Measurements from ENCODE around the gene BCAS3.

BCAS3 gene

DNA sequence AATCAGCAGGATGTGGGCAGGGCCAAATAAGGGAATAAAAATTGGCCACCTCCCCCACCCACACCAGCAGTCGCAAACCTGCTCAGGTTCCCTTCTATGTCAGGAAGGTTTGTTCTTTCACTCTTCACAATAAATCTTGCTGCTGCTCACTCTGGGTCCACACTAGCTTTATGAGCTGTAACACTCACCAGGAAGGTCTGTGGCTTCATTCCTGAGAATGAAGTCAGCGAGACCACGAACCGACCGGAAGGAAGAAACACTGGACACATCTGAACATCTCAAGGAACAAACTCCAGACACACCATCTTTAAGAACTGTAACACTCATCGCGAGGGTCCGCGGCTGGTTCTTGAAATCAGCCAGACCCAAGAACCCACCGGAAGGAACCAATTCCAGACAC, 606.5 kb downstream of the BCAS3 start:
- Histone ChIP-seq H2BK15ac (ENCODE audit: low read depth, poor library complexity, severe bottlenecking) (no peak overlapping the region), H4K8ac (ENCODE audit: low read length) (peak overlapping the region; percentile 61), H3K9ac (ENCODE audit: low read length) (no peak overlapping the region), H3K4me2 (ENCODE audit: low read length, poor library complexity, severe bottlenecking) (no peak overlapping the region), H3K4me3 (ENCODE audit: insufficient read depth in 1 of 2, low read depth in 1 of 2, low read length in 2 of 2) (no peak overlapping the region), H3K18ac (ENCODE audit: low read depth in 1 of 2, low read length in 2 of 2) (peak overlapping the region; percentile 50 to 100), H3K36me3 (ENCODE audit: control insufficient read depth in 1 of 2, insufficient read depth in 2 of 2, low read depth in 1 of 2, low read length in 2 of 2) (no peaks in the 10 kb centered on the region), H3K23ac (ENCODE audit: low read length in 2 of 2) (no peak overlapping the region), H2AK5ac (ENCODE audit: low read length, severe bottlenecking) (no peak overlapping the region), H3K27me3 (ENCODE audit: control insufficient read depth in 1 of 2, insufficient read depth in 1 of 2, low read length in 2 of 2) (no peaks in the 10 kb centered on the region), H2AFZ (ENCODE audit: low read depth, low read length) (no peak overlapping the region), H3K9me3 (ENCODE audit: control insufficient read depth, low read length) (no peaks in the 10 kb centered on the region), H3K4me1 (ENCODE audit: control insufficient read depth, insufficient read depth, low read depth, low read length) (peaks cover 7% of the 10 kb centered on the region), H2BK5ac (ENCODE audit: low read depth, low read length, poor library complexity, severe bottlenecking) (peak overlapping the region; percentile 21), H4K91ac (ENCODE audit: low read length) (no peak overlapping the region), H3K14ac (ENCODE audit: low read length in 2 of 2) (no peak overlapping the region), H2BK12ac (ENCODE audit: low read length in 2 of 2) (peak overlapping the region; percentile 4 to 100), H3K27ac (ENCODE audit: low read length, poor library complexity, severe bottlenecking) (peak overlapping the region; percentile 76), H3K4ac (ENCODE audit: low read depth in 1 of 2, low read length in 2 of 2) (peak overlapping the region in 1 of 2 experiments; percentile 7), H2BK120ac (ENCODE audit: low read depth, low read length) (peak overlapping the region; percentile 100), H3K79me1 (replicated peaks; ENCODE audit: low read length, poor library complexity, severe bottlenecking) (no peaks in the 10 kb centered on the region)
- WGBS = 6% methylated on average over 10 of the region's 10 CpGs
- DNase-seq = peak; percentile 98

DNA sequence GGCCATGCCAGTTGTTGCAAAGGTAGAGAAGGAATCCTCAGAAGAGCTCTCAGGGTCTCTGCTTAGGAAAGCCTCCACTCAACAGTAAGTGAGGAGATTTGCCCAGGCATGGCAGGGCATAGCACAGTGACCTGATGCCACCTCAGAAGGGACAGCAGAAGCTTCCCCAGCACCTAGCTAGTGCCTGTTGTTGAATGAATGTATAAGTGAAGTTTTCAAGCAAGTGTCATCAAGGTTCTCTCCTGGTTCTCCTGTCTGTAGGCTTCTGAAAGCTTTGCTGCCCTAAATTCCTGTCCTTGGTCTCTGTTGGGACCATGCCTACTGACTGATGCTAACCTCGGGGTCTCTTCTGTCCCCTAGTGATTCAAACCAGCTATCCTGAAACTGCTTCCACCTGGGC, 607.1 kb downstream of the BCAS3 start:
- Histone ChIP-seq H3K14ac (ENCODE audit: low read length in 2 of 2) (peak overlapping the region in 1 of 2 experiments; percentile 45), H3K18ac (ENCODE audit: low read depth in 1 of 2, low read length in 2 of 2) (peak overlapping the region; percentile 91 to 100), H2BK5ac (ENCODE audit: low read depth, low read length, poor library complexity, severe bottlenecking) (peak overlapping the region; percentile 21), H2BK12ac (ENCODE audit: low read length in 2 of 2) (peak overlapping the region; percentile 88 to 100), H3K23ac (ENCODE audit: low read length in 2 of 2) (peak overlapping the region; percentile 10 to 54), H4K91ac (ENCODE audit: low read length) (peak overlapping the region; percentile 100), H4K8ac (ENCODE audit: low read length) (peak overlapping the region; percentile 100), H3K9ac (ENCODE audit: low read length) (no peak overlapping the region), H2BK120ac (ENCODE audit: low read depth, low read length) (peak overlapping the region; percentile 100), H3K27ac (ENCODE audit: low read length, poor library complexity, severe bottlenecking) (peak overlapping the region; percentile 76), H3K79me1 (replicated peaks; ENCODE audit: low read length, poor library complexity, severe bottlenecking) (no peaks in the 10 kb centered on the region), H3K4me3 (ENCODE audit: insufficient read depth in 1 of 2, low read depth in 1 of 2, low read length in 2 of 2) (no peak overlapping the region), H3K4me1 (ENCODE audit: control insufficient read depth, insufficient read depth, low read depth, low read length) (peaks cover 7% of the 10 kb centered on the region), H3K27me3 (ENCODE audit: control insufficient read depth in 1 of 2, insufficient read depth in 1 of 2, low read length in 2 of 2) (no peaks in the 10 kb centered on the region), H2AK5ac (ENCODE audit: low read length, severe bottlenecking) (peak overlapping the region; percentile 63), H3K9me3 (ENCODE audit: control insufficient read depth, low read length) (no peaks in the 10 kb centered on the region), H3K4me2 (ENCODE audit: low read length, poor library complexity, severe bottlenecking) (no peak overlapping the region), H3K36me3 (ENCODE audit: control insufficient read depth in 1 of 2, insufficient read depth in 2 of 2, low read depth in 1 of 2, low read length in 2 of 2) (no peaks in the 10 kb centered on the region), H3K4ac (ENCODE audit: low read depth in 1 of 2, low read length in 2 of 2) (peak overlapping the region; percentile 89 to 100), H2BK15ac (ENCODE audit: low read depth, poor library complexity, severe bottlenecking) (peak overlapping the region; percentile 85), H2AFZ (ENCODE audit: low read depth, low read length) (no peak overlapping the region)
- WGBS = 80% methylated on average over 1 of the region's 1 CpG
- no peak for DNase-seq

DNA sequence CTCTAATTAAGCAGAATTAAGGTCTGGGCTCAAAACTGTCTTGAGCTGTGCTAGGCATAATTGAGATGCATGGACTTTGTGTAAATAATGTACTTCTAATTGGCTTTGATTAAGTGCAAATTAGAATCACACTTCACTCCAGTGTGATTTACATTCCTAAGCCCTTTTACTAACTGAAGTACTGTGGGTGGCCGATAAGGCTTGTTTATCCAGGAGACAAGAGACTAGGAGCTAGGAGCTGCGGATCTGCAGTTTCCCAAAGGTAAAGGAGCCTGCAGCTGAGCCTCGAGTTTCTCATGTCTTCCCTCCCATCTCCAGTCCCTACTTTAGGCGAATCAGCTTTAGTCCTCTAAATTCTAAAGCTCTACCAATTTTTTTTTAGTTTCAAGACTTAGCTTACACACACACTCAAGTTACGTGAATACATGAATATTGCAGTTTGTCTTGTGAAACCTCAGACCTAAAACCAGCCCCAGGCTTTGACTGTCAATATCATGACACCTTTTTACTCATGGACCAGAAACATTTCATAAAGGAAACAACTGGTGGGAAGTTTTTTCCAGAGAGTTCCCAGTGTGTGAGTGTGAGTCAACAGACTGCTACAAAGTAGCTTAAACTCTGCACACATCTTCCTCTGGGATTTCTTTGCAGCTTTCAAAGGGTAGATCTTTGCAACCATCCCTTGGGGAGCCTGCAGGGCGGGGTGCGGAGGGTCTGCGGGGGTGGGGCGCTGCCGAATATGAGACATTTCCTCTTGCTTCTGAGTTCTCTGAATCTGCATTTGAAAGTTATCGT, 608.1 kb downstream of the BCAS3 start:
- H3K9me3 ChIP-seq (ENCODE audit: control insufficient read depth, low read length) = no peaks in the 10 kb centered on the region
- H3K4me1 ChIP-seq (ENCODE audit: control insufficient read depth, insufficient read depth, low read depth, low read length) = peaks cover 7% of the 10 kb centered on the region
- peak overlapping the region; percentile 78 for H2BK120ac ChIP-seq (ENCODE audit: low read depth, low read length)
- no peak overlapping the region for H2AFZ ChIP-seq (ENCODE audit: low read depth, low read length)
- no peaks in the 10 kb centered on the region for H3K27me3 ChIP-seq (ENCODE audit: control insufficient read depth in 1 of 2, insufficient read depth in 1 of 2, low read length in 2 of 2)
- no peak overlapping the region for H3K4me2 ChIP-seq (ENCODE audit: low read length, poor library complexity, severe bottlenecking)
- H2BK15ac ChIP-seq (ENCODE audit: low read depth, poor library complexity, severe bottlenecking) = no peak overlapping the region
- no peaks in the 10 kb centered on the region for H3K36me3 ChIP-seq (ENCODE audit: control insufficient read depth in 1 of 2, insufficient read depth in 2 of 2, low read depth in 1 of 2, low read length in 2 of 2)
- peak overlapping the region; percentile 94 for H4K91ac ChIP-seq (ENCODE audit: low read length)
- H3K18ac ChIP-seq (ENCODE audit: low read depth in 1 of 2, low read length in 2 of 2) = peak overlapping the region; percentile 78 to 88
- H3K79me1 ChIP-seq (replicated peaks; ENCODE audit: low read length, poor library complexity, severe bottlenecking) = no peaks in the 10 kb centered on the region
- DNase-seq = peak; percentile 97
- no peak overlapping the region for H3K27ac ChIP-seq (ENCODE audit: low read length, poor library complexity, severe bottlenecking)
- H3K4ac ChIP-seq (ENCODE audit: low read depth in 1 of 2, low read length in 2 of 2) = peak overlapping the region in 1 of 2 experiments; percentile 73
- H4K8ac ChIP-seq (ENCODE audit: low read length) = peak overlapping the region; percentile 66
- peak overlapping the region; percentile 69 to 97 for H2BK12ac ChIP-seq (ENCODE audit: low read length in 2 of 2)
- peak overlapping the region; percentile 17 for H3K9ac ChIP-seq (ENCODE audit: low read length)
- H3K14ac ChIP-seq (ENCODE audit: low read length in 2 of 2) = no peak overlapping the region
- no peak overlapping the region for H2AK5ac ChIP-seq (ENCODE audit: low read length, severe bottlenecking)
- H3K23ac ChIP-seq (ENCODE audit: low read length in 2 of 2) = no peak overlapping the region
- 11% methylated on average over 11 of the region's 11 CpGs for WGBS
- H2BK5ac ChIP-seq (ENCODE audit: low read depth, low read length, poor library complexity, severe bottlenecking) = no peak overlapping the region
- H3K4me3 ChIP-seq (ENCODE audit: insufficient read depth in 1 of 2, low read depth in 1 of 2, low read length in 2 of 2) = no peak overlapping the region

DNA sequence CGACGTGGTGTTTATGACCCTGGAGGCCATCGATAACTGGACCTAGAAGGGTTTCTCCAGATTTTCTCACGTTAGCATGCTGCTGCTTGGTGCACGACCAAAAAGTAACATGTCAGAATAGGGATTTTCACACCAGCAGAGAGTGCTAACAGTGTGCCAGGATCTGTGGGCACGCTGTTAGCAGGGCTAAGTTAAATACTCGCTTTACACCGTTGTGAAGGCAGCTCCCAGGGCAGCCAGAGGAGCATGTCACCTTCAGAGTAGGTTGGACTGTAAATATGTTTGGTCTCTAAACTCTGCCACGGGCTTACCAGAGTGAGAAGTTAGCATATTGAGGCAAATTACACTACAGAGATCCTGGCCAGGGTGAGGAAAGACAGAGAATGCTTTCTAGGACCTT, 608.8 kb downstream of the BCAS3 start:
- peak overlapping the region; percentile 94 for H4K91ac ChIP-seq (ENCODE audit: low read length)

More for the DNA sequence above, 608.8 kb downstream of the BCAS3 start:
- Histone ChIP-seq H3K4me3 (ENCODE audit: insufficient read depth in 1 of 2, low read depth in 1 of 2, low read length in 2 of 2) (peak overlapping the region in 1 of 2 experiments; percentile 27), H3K9me3 (ENCODE audit: control insufficient read depth, low read length) (no peaks in the 10 kb centered on the region), H3K79me1 (replicated peaks; ENCODE audit: low read length, poor library complexity, severe bottlenecking) (no peaks in the 10 kb centered on the region), H2BK5ac (ENCODE audit: low read depth, low read length, poor library complexity, severe bottlenecking) (no peak overlapping the region), H3K27me3 (ENCODE audit: control insufficient read depth in 1 of 2, insufficient read depth in 1 of 2, low read length in 2 of 2) (no peaks in the 10 kb centered on the region), H3K4me1 (ENCODE audit: control insufficient read depth, insufficient read depth, low read depth, low read length) (peaks cover 7% of the 10 kb centered on the region), H2BK120ac (ENCODE audit: low read depth, low read length) (peak overlapping the region; percentile 78), H3K27ac (ENCODE audit: low read length, poor library complexity, severe bottlenecking) (no peak overlapping the region), H2AFZ (ENCODE audit: low read depth, low read length) (no peak overlapping the region), H2BK15ac (ENCODE audit: low read depth, poor library complexity, severe bottlenecking) (no peak overlapping the region), H3K9ac (ENCODE audit: low read length) (no peak overlapping the region), H2AK5ac (ENCODE audit: low read length, severe bottlenecking) (no peak overlapping the region), H2BK12ac (ENCODE audit: low read length in 2 of 2) (peak overlapping the region; percentile 69 to 97), H3K18ac (ENCODE audit: low read depth in 1 of 2, low read length in 2 of 2) (peak overlapping the region; percentile 78 to 88), H4K8ac (ENCODE audit: low read length) (peak overlapping the region; percentile 66), H3K4ac (ENCODE audit: low read depth in 1 of 2, low read length in 2 of 2) (peak overlapping the region; percentile 5 to 80), H3K36me3 (ENCODE audit: control insufficient read depth in 1 of 2, insufficient read depth in 2 of 2, low read depth in 1 of 2, low read length in 2 of 2) (no peaks in the 10 kb centered on the region), H3K4me2 (ENCODE audit: low read length, poor library complexity, severe bottlenecking) (no peak overlapping the region), H3K14ac (ENCODE audit: low read length in 2 of 2) (peak overlapping the region in 1 of 2 experiments; percentile 57), H3K23ac (ENCODE audit: low read length in 2 of 2) (no peak overlapping the region)
- WGBS = 66% methylated on average over 9 of the region's 9 CpGs
- no peak for DNase-seq

Data from mesenchymal stem cell (in vitro differentiated cells and primary cell).